ENCODE data around the gene TRABD. TPM values are rescaled to one million over a fixed set of nuclear protein-coding genes. Genes with fewer than 3 reads are reported as not detected.

Gene TRABD
- polyA plus RNA-seq, 1 of the 3 experiments (the other 2 are of a cell fraction): 50.6 TPM

GRCh38 chr22:50141462-50141861, 44.3 kb upstream of the TRABD start:
- Histone ChIP-seq H3K36me3 (replicated peaks in 1 of 2; ENCODE audit: control insufficient read depth in 1 of 2, insufficient read depth in 2 of 2, low read length in 1 of 2) (peaks cover 0 to 3% of the 10 kb centered on the region in 2 experiments), H3K4me3 (ENCODE audit: low read depth in 2 of 2, low read length in 1 of 2) (no peak overlapping the region), H3K9ac (no peak overlapping the region), H3K4me2 (no peak overlapping the region), H3K27ac (ENCODE audit: low read depth in 2 of 2, low read length in 1 of 2) (no peak overlapping the region), H3K9me2 (no peaks in the 10 kb centered on the region), H3K9me3 (no peaks in the 10 kb centered on the region), H2AFZ (ENCODE audit: low read depth) (no peak overlapping the region), H3K79me2 (ENCODE audit: insufficient read depth) (no peaks in the 10 kb centered on the region), H3F3A (replicated peaks; ENCODE audit: insufficient read depth) (no peaks in the 10 kb centered on the region), H4K20me1 (ENCODE audit: insufficient read depth) (no peaks in the 10 kb centered on the region), H3K27me3 (ENCODE audit: insufficient read depth) (no peaks in the 10 kb centered on the region), H3K4me1 (ENCODE audit: control insufficient read depth in 1 of 2, insufficient read depth in 2 of 2, low read depth in 1 of 2, low read length in 1 of 2) (peaks cover 0 to 10% of the 10 kb centered on the region in 2 experiments; a peak in 1 of 4 replicates)
- no peak for DNase-seq
- POLR2A ChIA-PET: no interaction called here
- TF ChIP-seq EZH2phosphoT487 (IDR thresholded peaks at IDR 0.05; ENCODE audit: borderline replicate concordance, low read depth): no peak
- TF ChIP-seq SMC3 (IDR thresholded peaks at IDR 0.05; ENCODE audit: low read depth, low read length): no peak
- no peak for TF ChIP-seq TAF1 (IDR thresholded peaks at IDR 0.05; ENCODE audit: borderline replicate concordance, low read depth, low read length)
- no peak for TF ChIP-seq SIN3A (IDR thresholded peaks at IDR 0.05; ENCODE audit: borderline replicate concordance, low read depth, low read length)
- TF ChIP-seq IRF3 (IDR thresholded peaks at IDR 0.05; ENCODE audit: low read depth, low read length): no peak
- TF ChIP-seq POLR2AphosphoS5 (IDR thresholded peaks at IDR 0.05; ENCODE audit: low read depth, low read length): no peak
- TF ChIP-seq PBX3 (IDR thresholded peaks at IDR 0.05): no peak
- no peak for TF ChIP-seq NRF1 (IDR thresholded peaks at IDR 0.05; ENCODE audit: low read depth, low read length)
- TF ChIP-seq FOXM1 (IDR thresholded peaks at IDR 0.05; ENCODE audit: low read depth): no peak
- TF ChIP-seq EP300 (IDR thresholded peaks at IDR 0.05; ENCODE audit: borderline replicate concordance in 1 of 2, low read depth in 1 of 2, low read length in 1 of 2): no peak
- no peak for TF ChIP-seq RXRA (IDR thresholded peaks at IDR 0.05; ENCODE audit: borderline replicate concordance, low read depth)
- TF ChIP-seq GATA2 (CRISPR knock-in tag; IDR thresholded peaks at IDR 0.05): no peak
- no peak for TF ChIP-seq ZBTB33 (IDR thresholded peaks at IDR 0.05; ENCODE audit: borderline replicate concordance, low read depth)
- no peak for TF ChIP-seq USF1 (IDR thresholded peaks at IDR 0.05; ENCODE audit: borderline replicate concordance, low read depth)
- TF ChIP-seq JUND (IDR thresholded peaks at IDR 0.05): no peak
- 88% methylated on average over 6 of the region's 6 CpGs for WGBS (ENCODE audit: low lambda C conversion rate)
- CTCF ChIA-PET: interaction anchor here (0.6 to 2.6 kb wide), 6 partner anchors 16 to 159 kb away, joined by 3 to 10 read pairs (median 6); no protein-coding TSS in a partner anchor

Data from SK-N-SH (cell line).